Loucy (cell line): Measurements from ENCODE around the gene PPM1G.
A peak's percentile ranks its signal among the peaks of the same experiment; 100 is the strongest.

Experiments used
- H2AFZ ChIP-seq: fragments of 200-600 bp; sonication (generic); 2 replicates; pipeline ENCODE4 v1.6.0; 2016; ENCODE audit warnings: antibody characterized with exemption, mild to moderate bottlenecking, low read length, moderate library complexity
- H3F3A ChIP-seq: fragments of 200-600 bp; 2 replicates; pipeline ENCODE4 v1.6.0; 2016; ENCODE audit warnings: antibody characterized with exemption, low read depth, mild to moderate bottlenecking
- H3K27me3 ChIP-seq: fragments of 200-600 bp; sonication (generic); 2 replicates; pipeline ENCODE4 v1.6.1; 2014; ENCODE audit warnings: low read length, mild to moderate bottlenecking; ENCODE audit not compliant: insufficient read depth, poor library complexity, severe bottlenecking
- H3K36me3 ChIP-seq: fragments of 200-600 bp; sonication (generic); 2 replicates; pipeline ENCODE4 v1.6.1; 2016; ENCODE audit warnings: low read length; ENCODE audit not compliant: insufficient read depth
- H3K4me1 ChIP-seq: fragments of 200-600 bp; sonication (generic); 2 replicates; pipeline ENCODE4 v1.5.1; 2014; ENCODE audit warnings: low read length, mild to moderate bottlenecking; ENCODE audit not compliant: insufficient read depth, poor library complexity, severe bottlenecking
- H3K4me2 ChIP-seq: fragments of 200-600 bp; sonication (generic); 2 replicates; pipeline ENCODE4 v1.6.0; 2014; ENCODE audit warnings: antibody characterized with exemption, low read length, low read depth, mild to moderate bottlenecking; ENCODE audit not compliant: poor library complexity, severe bottlenecking
- H3K4me3 ChIP-seq: fragments of 200-600 bp; sonication (generic); 2 replicates; pipeline ENCODE4 v1.5.1; 2014; ENCODE audit warnings: low read length, mild to moderate bottlenecking, mixed read lengths; ENCODE audit not compliant: poor library complexity, severe bottlenecking
- H3K79me2 ChIP-seq: fragments of 200-600 bp; sonication (generic); 2 replicates; pipeline ENCODE4 v1.6.1; 2014; ENCODE audit warnings: low read length; ENCODE audit not compliant: insufficient read depth
- H3K9ac ChIP-seq: fragments of 200-600 bp; sonication (generic); 2 replicates; pipeline ENCODE4 v1.6.0; 2014; ENCODE audit warnings: mild to moderate bottlenecking, low read depth, low read length, moderate library complexity; ENCODE audit not compliant: poor library complexity, severe bottlenecking
- H3K9me2 ChIP-seq: fragments of 200-600 bp; sonication (generic); replicated peaks from 2 replicates; pipeline ENCODE4 v1.6.1; 2016; ENCODE audit warnings: low read depth, low read length, mixed read lengths
- H3K9me3 ChIP-seq: fragments of 200-600 bp; sonication (generic); 2 replicates; pipeline ENCODE4 v1.6.1; 2014; ENCODE audit warnings: mild to moderate bottlenecking, antibody characterized with exemption, low read length, low read depth; ENCODE audit not compliant: insufficient read depth
- H4K20me1 ChIP-seq: fragments of 200-600 bp; sonication (generic); 2 replicates; pipeline ENCODE4 v1.6.0; 2014; ENCODE audit warnings: antibody characterized with exemption, low read length, mild to moderate bottlenecking; ENCODE audit not compliant: insufficient read depth, poor library complexity, severe bottlenecking
- CTCF ChIP-seq: fragments of 200-600 bp; sonication (generic); conservative IDR thresholded peaks from 2 replicates; pipeline ENCODE4 v1.5.1; 2014; ENCODE audit warnings: mild to moderate bottlenecking, antibody characterized with exemption, low read length
- EZH2phosphoT487 ChIP-seq: fragments of 200-600 bp; IDR thresholded peaks from 2 replicates; pipeline ENCODE4 v1.6.1; 2018; ENCODE audit warnings: antibody characterized with exemption, mild to moderate bottlenecking, moderate library complexity, borderline replicate concordance

The PPM1G gene

GRCh38 chr2:27380626-27381545 lies 28.5 kb downstream of the PPM1G start, which contains the start of gene ZNF513:
TSS of gene ZNF513 (minus strand) at chr2:27380734. CDS start at chr2:27380526, 208 bp downstream.
- TF ChIP-seq CTCF (no peak), EZH2phosphoT487 (no peak)
- no peaks in the 10 kb centered on the region for H3K9me2 ChIP-seq
- H3K4me2 ChIP-seq = peak within 1 kb of the TSS; percentile 60
- H4K20me1 ChIP-seq = no peaks in the 10 kb centered on the region
- no peaks in the 10 kb centered on the region for H3K79me2 ChIP-seq
- H3F3A ChIP-seq = peaks cover 7% of the 10 kb centered on the region
- H3K9me3 ChIP-seq = no peaks in the 10 kb centered on the region
- no peaks in the 10 kb centered on the region for H3K4me1 ChIP-seq
- peak within 1 kb of the TSS; percentile 62 for H3K9ac ChIP-seq
- H2AFZ ChIP-seq = no peak within 1 kb of the TSS
- peak within 1 kb of the TSS; percentile 75 for H3K4me3 ChIP-seq
- no peaks in the 10 kb centered on the region for H3K27me3 ChIP-seq
- H3K36me3 ChIP-seq = peaks cover 87% of the 10 kb centered on the region; the same call in 1 of the 2 replicates

DNA sequence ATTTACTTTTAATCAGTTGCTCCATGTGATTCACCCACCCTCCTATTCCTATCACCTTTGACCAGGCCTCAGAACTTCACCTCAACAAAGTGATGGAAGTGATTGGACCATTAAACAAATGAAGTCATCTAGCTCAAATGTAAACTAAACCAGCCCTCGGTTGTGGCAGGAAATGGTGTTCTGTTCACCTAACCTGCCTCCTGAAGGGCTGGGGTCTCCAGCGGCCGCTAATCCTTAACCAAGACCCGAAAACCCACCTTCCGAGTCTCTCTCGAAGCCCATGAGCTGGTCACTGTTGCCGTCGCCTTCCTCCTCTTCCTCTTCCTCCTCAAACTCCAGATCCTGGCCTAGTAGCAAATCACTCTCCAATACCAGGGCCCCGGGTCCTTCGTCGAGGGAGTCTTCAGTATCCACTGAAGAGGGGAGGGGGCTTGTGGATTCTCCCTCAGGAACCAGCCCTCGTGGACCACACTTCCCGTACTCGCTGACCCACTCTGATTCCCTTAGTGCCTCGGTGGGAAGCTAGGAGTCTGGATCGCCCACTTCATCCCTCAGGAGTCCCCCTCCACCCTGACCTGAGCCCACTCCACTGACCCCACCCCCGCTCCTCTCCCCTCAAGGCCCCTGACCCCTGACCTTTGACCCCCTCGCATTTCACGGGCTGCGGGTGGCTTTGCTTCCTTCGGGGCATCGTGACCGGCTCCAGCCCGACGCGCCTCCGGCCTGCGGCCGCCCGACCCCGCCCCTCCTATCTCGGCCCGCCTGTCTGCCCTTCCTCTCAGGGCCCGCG lies 29.4 kb downstream of the PPM1G start:
- Histone ChIP-seq H3K9me3 (no peaks in the 10 kb centered on the region), H4K20me1 (no peaks in the 10 kb centered on the region), H3K27me3 (no peaks in the 10 kb centered on the region), H3F3A (peaks cover 7% of the 10 kb centered on the region), H3K4me2 (peak overlapping the region; percentile 60), H3K9ac (peak overlapping the region; percentile 62), H3K4me1 (no peaks in the 10 kb centered on the region), H2AFZ (no peak overlapping the region), H3K79me2 (no peaks in the 10 kb centered on the region), H3K9me2 (no peaks in the 10 kb centered on the region), H3K4me3 (peak overlapping the region; percentile 75), H3K36me3 (peaks cover 86% of the 10 kb centered on the region; the same call in 1 of the 2 replicates)
- TF ChIP-seq EZH2phosphoT487 (no peak), CTCF (no peak)

GRCh38 chr2:27379383-27379835 lies 30.0 kb downstream of the PPM1G start:
- Histone ChIP-seq H4K20me1 (no peaks in the 10 kb centered on the region), H3K79me2 (no peaks in the 10 kb centered on the region), H3F3A (peaks cover 7% of the 10 kb centered on the region), H3K4me3 (peak overlapping the region; percentile 75), H3K9ac (no peak overlapping the region), H3K27me3 (no peaks in the 10 kb centered on the region), H3K9me2 (no peaks in the 10 kb centered on the region), H3K36me3 (peaks cover 86% of the 10 kb centered on the region; the same call in 1 of the 2 replicates), H3K4me1 (no peaks in the 10 kb centered on the region), H3K4me2 (peak overlapping the region; percentile 60), H3K9me3 (no peaks in the 10 kb centered on the region), H2AFZ (no peak overlapping the region)
- TF ChIP-seq CTCF = no peak
- TF ChIP-seq EZH2phosphoT487 = no peak
